ENCODE data around the gene PCSK5. TPM values are rescaled to one million over a fixed set of nuclear protein-coding genes. Genes with fewer than 3 reads are reported as not detected.

Gene PCSK5
- total RNA-seq, 4 donors from 2014 or later, result 6.5 to 24.3 (median 12.4) TPM

- H3K4me1 ChIP-seq, result no peaks in the 10 kb centered on the region
- intact Hi-C loops (cut with DNase I; ENCODE audit: low total_unique reads), result no loop called here
- no peak for DNase-seq
- no peak overlapping the region for H3K4me3 ChIP-seq
- no peaks in the 10 kb centered on the region for H3K36me3 ChIP-seq
- no peak overlapping the region for H3K27ac ChIP-seq
- H3K27me3 ChIP-seq, result no peaks in the 10 kb centered on the region
- no peaks in the 10 kb centered on the region for H3K9me3 ChIP-seq
- TF ChIP-seq, protein P1, sequence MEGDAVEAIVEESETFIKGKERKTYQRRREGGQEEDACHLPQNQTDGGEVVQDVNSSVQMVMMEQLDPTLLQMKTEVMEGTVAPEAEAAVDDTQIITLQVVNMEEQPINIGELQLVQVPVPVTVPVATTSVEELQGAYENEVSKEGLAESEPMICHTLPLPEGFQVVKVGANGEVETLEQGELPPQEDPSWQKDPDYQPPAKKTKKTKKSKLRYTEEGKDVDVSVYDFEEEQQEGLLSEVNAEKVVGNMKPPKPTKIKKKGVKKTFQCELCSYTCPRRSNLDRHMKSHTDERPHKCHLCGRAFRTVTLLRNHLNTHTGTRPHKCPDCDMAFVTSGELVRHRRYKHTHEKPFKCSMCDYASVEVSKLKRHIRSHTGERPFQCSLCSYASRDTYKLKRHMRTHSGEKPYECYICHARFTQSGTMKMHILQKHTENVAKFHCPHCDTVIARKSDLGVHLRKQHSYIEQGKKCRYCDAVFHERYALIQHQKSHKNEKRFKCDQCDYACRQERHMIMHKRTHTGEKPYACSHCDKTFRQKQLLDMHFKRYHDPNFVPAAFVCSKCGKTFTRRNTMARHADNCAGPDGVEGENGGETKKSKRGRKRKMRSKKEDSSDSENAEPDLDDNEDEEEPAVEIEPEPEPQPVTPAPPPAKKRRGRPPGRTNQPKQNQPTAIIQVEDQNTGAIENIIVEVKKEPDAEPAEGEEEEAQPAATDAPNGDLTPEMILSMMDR (IDR thresholded peaks at IDR 0.05), result no peak
- no peak for TF ChIP-seq POLR2A (IDR thresholded peaks at IDR 0.05)
Observed at GRCh38 chr9:75910731-75911130, 20.3 kb downstream of the PCSK5 start.

DNA sequence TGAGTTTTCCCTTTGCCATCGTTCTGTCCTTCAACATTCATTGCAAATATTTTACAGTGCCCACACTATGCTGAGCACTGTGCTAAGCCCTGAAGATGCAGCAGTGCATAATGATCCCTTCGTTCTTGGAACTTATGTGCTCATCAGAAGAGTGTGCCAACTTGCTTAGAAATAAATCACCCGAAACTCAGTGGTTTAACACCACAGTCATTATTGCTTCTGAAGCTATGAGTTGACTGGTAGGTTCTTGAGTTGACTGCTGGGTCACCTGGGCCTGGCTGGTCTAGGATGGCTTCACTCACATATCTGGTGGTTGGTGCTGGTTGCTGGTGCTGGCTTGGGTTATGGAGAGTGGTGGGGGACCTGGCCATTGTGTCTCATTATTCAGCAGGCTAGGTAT is 20.9 kb downstream of the PCSK5 start:
- intact Hi-C loops (cut with DNase I; ENCODE audit: low total_unique reads), result no loop called here
- Histone ChIP-seq H3K4me1 (no peaks in the 10 kb centered on the region), H3K27me3 (no peaks in the 10 kb centered on the region), H3K27ac (no peak overlapping the region), H3K9me3 (no peaks in the 10 kb centered on the region), H3K36me3 (no peaks in the 10 kb centered on the region), H3K4me3 (no peak overlapping the region)
- TF ChIP-seq POLR2A (IDR thresholded peaks at IDR 0.05), result no peak
- TF ChIP-seq, protein P1 (IDR thresholded peaks at IDR 0.05), result no peak
- DNase-seq, result no peak

DNA sequence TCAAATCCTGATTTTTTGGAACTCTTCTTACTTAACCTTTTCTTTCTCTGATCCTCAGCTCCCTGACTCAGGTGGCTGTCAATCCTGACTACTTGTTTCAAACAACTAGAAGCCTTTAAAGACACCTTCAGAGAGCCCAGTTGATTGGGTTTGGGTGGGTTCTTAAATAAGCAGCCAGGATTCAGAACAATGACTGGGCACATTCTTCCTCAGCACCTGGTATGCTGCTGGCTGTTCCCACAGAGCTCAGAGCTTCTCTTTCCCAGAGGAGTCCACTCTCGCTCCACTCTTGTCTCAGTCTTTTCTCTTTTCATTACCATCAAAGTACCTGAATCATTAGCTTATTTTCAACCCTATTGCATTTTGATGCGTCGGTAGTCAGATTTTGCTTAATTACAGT is 22.5 kb downstream of the PCSK5 start:
- Histone ChIP-seq H3K4me1 (no peaks in the 10 kb centered on the region), H3K27ac (no peak overlapping the region), H3K4me3 (no peak overlapping the region), H3K9me3 (no peaks in the 10 kb centered on the region), H3K36me3 (no peaks in the 10 kb centered on the region), H3K27me3 (no peaks in the 10 kb centered on the region)
- TF ChIP-seq, protein P1 (IDR thresholded peaks at IDR 0.05), result no peak
- TF ChIP-seq POLR2A (IDR thresholded peaks at IDR 0.05), result no peak
- no peak for DNase-seq
- intact Hi-C loops (cut with DNase I; ENCODE audit: low total_unique reads), result no loop called here

DNA sequence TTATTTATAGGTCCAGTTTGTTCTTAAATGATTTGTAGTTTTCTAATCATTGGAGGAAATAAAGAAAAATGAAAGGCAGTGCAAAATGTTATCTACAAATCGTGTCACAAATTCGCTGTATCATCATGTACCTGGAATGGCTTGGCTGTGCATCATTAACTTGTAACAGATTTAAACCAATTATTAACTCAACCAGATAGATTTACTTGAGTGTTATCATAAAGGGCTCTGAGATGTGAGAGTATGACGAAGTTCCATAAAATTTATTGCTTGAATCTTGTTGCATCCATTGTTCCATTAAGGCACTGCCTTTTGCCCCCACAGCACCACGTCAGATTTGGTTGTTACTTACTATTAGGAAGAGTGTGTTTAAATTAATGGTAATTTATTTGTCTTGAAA is 23.5 kb downstream of the PCSK5 start:
- Histone ChIP-seq H3K9me3 (no peaks in the 10 kb centered on the region), H3K27ac (no peak overlapping the region), H3K27me3 (no peaks in the 10 kb centered on the region), H3K4me1 (no peaks in the 10 kb centered on the region), H3K36me3 (no peaks in the 10 kb centered on the region), H3K4me3 (no peak overlapping the region)
- no peak for DNase-seq
- TF ChIP-seq POLR2A (IDR thresholded peaks at IDR 0.05), result no peak
- TF ChIP-seq, protein P1 (IDR thresholded peaks at IDR 0.05), result no peak
- intact Hi-C loops (cut with DNase I; ENCODE audit: low total_unique reads), result no loop called here

GRCh38 chr9:75914883-75915452 is 24.5 kb downstream of the PCSK5 start:
- Histone ChIP-seq H3K4me1 (no peaks in the 10 kb centered on the region), H3K27me3 (no peaks in the 10 kb centered on the region), H3K36me3 (no peaks in the 10 kb centered on the region), H3K9me3 (no peaks in the 10 kb centered on the region), H3K27ac (no peak overlapping the region), H3K4me3 (no peak overlapping the region)
- TF ChIP-seq, protein P1 (IDR thresholded peaks at IDR 0.05), result no peak
- TF ChIP-seq POLR2A (IDR thresholded peaks at IDR 0.05), result no peak
- no peak for DNase-seq
- intact Hi-C loops (cut with DNase I; ENCODE audit: low total_unique reads), result no loop called here
